PFSK-1 (cell line): ENCODE measurements around the gene PEX19.

Source experiments
- FOXP2 ChIP-seq: optimal IDR thresholded peaks from 2 replicates; pipeline ENCODE3; 2011; ENCODE audit warnings: borderline replicate concordance, control low read depth, inconsistent platforms; ENCODE audit not compliant: insufficient read depth; ENCODE audit errors: extremely low read length, extremely low read depth
- POLR2AphosphoS5 ChIP-seq: IDR thresholded peaks from 2 replicates; pipeline ENCODE4 v1.6.1; 2012; ENCODE audit warnings: low read depth, mild to moderate bottlenecking, control low read depth, low read length, moderate library complexity
- REST ChIP-seq, 2 experiments: IDR thresholded peaks; 2 replicates each; pipeline versions ENCODE4 v1.6.1 to v1.8.0; 2011 to 2012; ENCODE audit warnings: low read depth in 2 of 2, low read length in 2 of 2, control low read depth in 1 of 2, inconsistent platforms in 1 of 2, mild to moderate bottlenecking in 1 of 2, moderate library complexity in 1 of 2; ENCODE audit not compliant: insufficient read depth in 1 of 2
- SIN3A ChIP-seq: IDR thresholded peaks from 2 replicates; pipeline ENCODE4 v1.6.1; 2012; ENCODE audit warnings: mild to moderate bottlenecking, low read length, moderate library complexity, borderline replicate concordance; ENCODE audit not compliant: insufficient read depth

- no peak for TF ChIP-seq POLR2AphosphoS5
- TF ChIP-seq FOXP2 = no peak
- no peak for TF ChIP-seq REST (IDR thresholded peaks at IDR 0.05; ENCODE audit: insufficient read depth in 1 of 2, low read depth in 2 of 2, low read length in 2 of 2)
- no peak for TF ChIP-seq SIN3A
Measured at GRCh38 chr1:160307118-160307791, 22.3 kb upstream of the PEX19 start.
